Measurements from ENCODE around the gene AK9.

Gene AK9

GRCh38 chr6:109454496-109455436, 236.2 kb downstream of the AK9 start:
- DNase-seq, result peak in 1 of 2 donors; percentile 45

- no peak for DNase-seq
Measured at GRCh38 chr6:109453594-109454495, 237.2 kb downstream of the AK9 start.

- no peak for DNase-seq
Measured at GRCh38 chr6:109453156-109453555, 237.8 kb downstream of the AK9 start.

GRCh38 chr6:109452181-109452580, 238.8 kb downstream of the AK9 start:
- DNase-seq, result no peak

GRCh38 chr6:109451376-109451775, 239.6 kb downstream of the AK9 start:
- DNase-seq, result no peak

GRCh38 chr6:109450801-109451200, 240.2 kb downstream of the AK9 start:
- no peak for DNase-seq

- DNase-seq, result no peak
Measured at GRCh38 chr6:109449795-109450673, 241.0 kb downstream of the AK9 start.

- DNase-seq, result no peak
Measured at GRCh38 chr6:109449064-109449794, 241.8 kb downstream of the AK9 start.

- no peak for DNase-seq
Measured at GRCh38 chr6:109448615-109449014, 242.4 kb downstream of the AK9 start.

- no peak for DNase-seq
Measured at GRCh38 chr6:109447878-109448555, 243.0 kb downstream of the AK9 start.

GRCh38 chr6:109447087-109447486, 243.9 kb downstream of the AK9 start:
- DNase-seq, result no peak

- DNase-seq, result no peak
Measured at GRCh38 chr6:109446541-109446940, 244.5 kb downstream of the AK9 start.

- no peak for DNase-seq
Measured at GRCh38 chr6:109446072-109446471, 244.9 kb downstream of the AK9 start.

GRCh38 chr6:109445382-109445781, 245.6 kb downstream of the AK9 start:
- DNase-seq, result no peak

- DNase-seq, result no peak
Measured at GRCh38 chr6:109443425-109443950, 247.5 kb downstream of the AK9 start.
